WERI-Rb-1 (cell line): Measurements from ENCODE around the gene MPO.

Experiments
- DNase-seq: peaks from one replicate; pipeline ENCODE4 v3.0.0-alpha.2; 2020
- H3K27ac ChIP-seq: fragments of 250-450 bp; sonication (Bioruptor Pico); 2 replicates; pipeline ENCODE4 v1.5.1; 2020; ENCODE audit warnings: mild to moderate bottlenecking, moderate library complexity
- H3K27me3 ChIP-seq: fragments of 250-450 bp; sonication (Bioruptor Pico); 2 replicates; pipeline ENCODE4 v1.5.1; 2021; ENCODE audit warnings: mild to moderate bottlenecking, low read depth, moderate library complexity; ENCODE audit not compliant: insufficient read depth, severe bottlenecking
- H3K36me3 ChIP-seq: fragments of 250-450 bp; sonication (Bioruptor Pico); 2 replicates; pipeline ENCODE4 v1.5.1; 2020; ENCODE audit warnings: mild to moderate bottlenecking, moderate library complexity
- H3K4me3 ChIP-seq: 2 replicates; pipeline ENCODE4 v1.5.1; 2011; ENCODE audit warnings: low read depth, mild to moderate bottlenecking, control low read depth, low read length
- H3K9me3 ChIP-seq: fragments of 250-450 bp; sonication (Bioruptor Pico); 2 replicates; pipeline ENCODE4 v1.5.1; 2021; ENCODE audit warnings: mild to moderate bottlenecking, moderate library complexity; ENCODE audit not compliant: severe bottlenecking
- CTCF ChIP-seq: IDR thresholded peaks from 2 replicates; pipeline ENCODE4 v1.5.1; 2011; ENCODE audit warnings: low read depth, mild to moderate bottlenecking, control low read depth, inconsistent platforms, low read length

MPO gene

DNA sequence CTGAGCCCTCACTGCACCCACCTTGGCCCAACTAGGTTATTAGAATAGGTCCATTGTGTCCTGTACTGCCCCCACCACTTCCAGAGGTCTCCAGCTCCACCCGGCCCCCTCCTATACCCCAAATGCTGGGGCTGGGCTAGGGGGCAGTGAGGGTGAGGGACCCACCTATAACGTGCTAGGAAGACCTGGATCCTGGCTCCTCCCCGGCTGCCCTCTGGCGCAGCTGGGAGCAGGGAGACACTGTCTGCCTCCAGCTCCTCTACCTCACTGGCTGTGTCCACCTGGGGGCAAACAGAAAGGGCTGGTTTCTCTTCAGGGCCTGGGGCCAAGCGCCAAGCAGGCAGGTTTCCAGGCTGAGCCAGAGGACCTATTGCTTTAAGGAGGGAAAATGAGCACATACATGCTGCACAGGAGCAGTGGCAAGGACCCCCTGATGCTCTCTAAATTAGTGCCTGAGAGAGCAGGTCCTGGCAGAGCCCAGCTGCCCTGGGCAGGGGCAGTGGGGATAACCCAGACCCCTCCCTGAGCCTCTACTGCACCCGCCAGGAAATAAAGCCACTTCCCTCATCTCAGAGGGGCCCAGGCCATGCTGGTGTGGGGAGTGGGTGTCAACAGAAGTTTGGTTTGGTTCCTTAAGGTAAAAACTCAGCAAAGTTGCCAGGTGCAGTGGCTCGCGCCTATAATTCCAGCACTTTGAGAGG is 35.7 kb upstream of the MPO start:
- H3K27me3 ChIP-seq: no peaks in the 10 kb centered on the region
- H3K36me3 ChIP-seq: peaks cover 30% of the 10 kb centered on the region
- no peak for TF ChIP-seq CTCF
- peak overlapping the region; percentile 9; the same call in 1 of the 2 replicates for H3K27ac ChIP-seq
- peaks cover 13% of the 10 kb centered on the region for H3K9me3 ChIP-seq
- peak; percentile 7 for DNase-seq
- no peak overlapping the region for H3K4me3 ChIP-seq

DNA sequence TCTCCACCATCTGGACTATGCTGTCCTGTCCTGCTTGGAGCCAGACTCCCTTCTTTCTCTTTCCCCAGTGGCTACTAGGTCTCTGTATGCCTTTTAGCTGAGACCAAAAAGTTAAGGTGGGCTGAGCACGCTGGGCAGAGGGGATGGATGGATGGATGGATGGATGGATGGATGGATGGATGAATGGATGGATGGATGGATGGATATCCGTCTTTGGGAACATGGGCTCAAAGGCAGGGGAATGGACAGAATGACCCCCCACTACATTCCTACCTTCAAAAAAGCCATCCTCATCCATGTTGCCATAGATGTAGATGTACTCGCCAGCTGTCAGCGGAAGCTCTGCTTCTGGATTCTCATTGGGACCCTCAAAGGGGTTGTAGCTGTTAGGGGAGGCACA is 35.0 kb upstream of the MPO start:
- TF ChIP-seq CTCF: no peak
- Histone ChIP-seq H3K9me3 (peaks cover 13% of the 10 kb centered on the region), H3K27ac (no peak overlapping the region), H3K27me3 (no peaks in the 10 kb centered on the region), H3K4me3 (no peak overlapping the region), H3K36me3 (peaks cover 27% of the 10 kb centered on the region)
- DNase-seq: no peak

- H3K27me3 ChIP-seq: no peaks in the 10 kb centered on the region
- peaks cover 13% of the 10 kb centered on the region for H3K9me3 ChIP-seq
- H3K4me3 ChIP-seq: no peak overlapping the region
- peak; percentile 4 for DNase-seq
- peaks cover 28% of the 10 kb centered on the region for H3K36me3 ChIP-seq
- peak overlapping the region; percentile 84 for H3K27ac ChIP-seq
- TF ChIP-seq CTCF: no peak
Observed at GRCh38 chr17:58315281-58315711, 34.6 kb upstream of the MPO start.

- Histone ChIP-seq H3K27ac (peak overlapping the region; percentile 84), H3K9me3 (peaks cover 13% of the 10 kb centered on the region), H3K27me3 (no peaks in the 10 kb centered on the region), H3K4me3 (no peak overlapping the region), H3K36me3 (peaks cover 34% of the 10 kb centered on the region)
- no peak for DNase-seq
- no peak for TF ChIP-seq CTCF
Observed at GRCh38 chr17:58314706-58315015, 33.9 kb upstream of the MPO start.

GRCh38 chr17:58313815-58314705 is 33.3 kb upstream of the MPO start:
- DNase-seq: peak; percentile 81
- Histone ChIP-seq H3K27me3 (no peaks in the 10 kb centered on the region), H3K9me3 (peaks cover 13% of the 10 kb centered on the region), H3K27ac (peak overlapping the region; percentile 84), H3K4me3 (no peak overlapping the region), H3K36me3 (peaks cover 35% of the 10 kb centered on the region)
- TF ChIP-seq CTCF: no peak
